Caki2 (cell line): ENCODE results near the gene NFKBIB. TPM values are rescaled to one million over a fixed set of nuclear protein-coding genes. Genes with fewer than 3 reads are reported as not detected.

Experiments
- DNase-seq: peaks from one replicate; pipeline ENCODE4 v3.0.0-alpha.2; 2015; ENCODE audit warnings: low read depth
- in situ Hi-C: cut with HindIII; loops from 2 replicates; pipeline ENCODE4 v1.10.0; 2016; ENCODE audit warnings: low sequenced_read_pairs, low pct_unique_long_range_greater_than_20kb, mixed read lengths
- total RNA-seq: library from RNA; depleted of rRNA; stranded (reverse); fragments of >200 nt; shearing (Covaris generic); gene quantifications from 2 replicates; pipeline ENCODE4 v1.2.3, GENCODE V29; 2014; ENCODE audit warnings: low replicate concordance

NFKBIB gene
- total RNA-seq, 1 experiment from 2014 or later, result 48.3 TPM

DNA sequence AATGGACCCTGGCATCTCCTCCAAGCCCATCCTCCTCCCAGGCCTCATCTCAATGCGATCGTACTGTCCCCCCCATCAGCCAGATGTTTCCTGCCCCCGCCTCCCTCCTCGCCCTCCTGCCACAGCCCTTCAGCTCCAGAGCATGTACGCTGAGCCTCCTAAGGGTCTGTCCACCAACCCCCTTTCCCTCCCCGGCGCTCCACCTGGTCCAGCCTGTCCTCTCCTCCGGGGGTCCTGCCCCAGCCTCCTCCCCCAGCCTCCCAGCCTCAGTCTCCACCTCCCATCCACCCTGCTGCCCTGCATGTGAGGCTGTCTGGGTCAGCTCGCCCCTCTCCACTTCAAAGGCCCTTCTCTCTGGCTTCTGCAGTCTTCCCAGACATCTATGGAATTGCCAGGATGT lies 4.8 kb upstream of the NFKBIB start:
- in situ Hi-C loops, result no loop called here
- no peak for DNase-seq

GRCh38 chr19:38898788-38899446 lies 852 bp upstream of the NFKBIB start:
- DNase-seq, result no peak
- in situ Hi-C loops, result no loop called here

- no peak for DNase-seq
- in situ Hi-C loops, result no loop called here
These were observed 447 bp downstream of the NFKBIB start for GRCh38 chr19:38900202-38900629.

GRCh38 chr19:38900743-38901190 lies 998 bp downstream of the NFKBIB start:
- no peak for DNase-seq
- in situ Hi-C loops, result no loop called here

GRCh38 chr19:38901683-38902082 lies 1.9 kb downstream of the NFKBIB start:
- in situ Hi-C loops, result no loop called here
- no peak for DNase-seq

DNA sequence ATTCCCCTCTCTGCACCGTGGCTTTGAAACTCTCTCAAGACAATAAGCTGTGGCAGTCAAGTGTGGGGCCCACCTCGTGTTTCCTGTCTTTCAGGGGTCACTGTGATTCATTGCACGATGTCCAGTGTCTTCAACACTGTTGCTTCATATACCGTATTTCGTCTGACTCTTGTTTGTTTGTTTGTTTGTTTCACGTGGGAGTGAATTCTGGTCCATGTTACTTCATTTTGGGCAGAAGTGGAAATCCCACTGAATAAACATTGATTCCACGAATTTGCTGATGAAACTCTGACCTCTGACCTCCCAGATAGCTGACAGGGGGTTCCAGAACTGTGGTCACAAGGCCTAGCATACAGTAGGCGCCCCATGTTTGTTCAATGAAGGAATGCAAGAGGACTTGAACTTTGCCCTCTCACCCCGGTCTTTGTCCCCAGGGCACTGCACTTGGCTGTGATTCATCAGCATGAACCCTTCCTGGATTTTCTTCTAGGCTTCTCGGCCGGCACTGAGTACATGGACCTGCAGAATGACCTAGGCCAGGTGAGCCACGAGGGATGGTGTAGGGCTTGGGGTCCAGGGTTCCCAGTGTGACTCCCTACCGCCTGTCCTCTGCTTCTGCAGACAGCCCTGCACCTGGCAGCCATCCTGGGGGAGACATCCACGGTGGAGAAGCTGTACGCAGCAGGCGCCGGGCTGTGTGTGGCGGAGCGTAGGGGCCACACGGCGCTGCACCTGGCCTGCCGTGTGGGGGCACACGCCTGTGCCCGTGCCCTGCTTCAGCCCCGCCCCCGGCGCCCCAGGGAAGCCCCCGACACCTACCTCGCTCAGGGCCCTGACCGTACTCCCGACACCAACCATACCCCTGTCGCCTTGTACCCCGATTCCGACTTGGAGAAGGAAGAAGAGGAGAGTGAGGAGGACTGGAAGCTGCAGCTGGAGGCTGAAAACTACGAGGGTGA lies 5.1 kb downstream of the NFKBIB start:
- DNase-seq, result no peak
- in situ Hi-C loops, result no loop called here

- in situ Hi-C loops, result no loop called here
- DNase-seq, result no peak
These were observed 5.9 kb downstream of the NFKBIB start for GRCh38 chr19:38905620-38906019.

DNA sequence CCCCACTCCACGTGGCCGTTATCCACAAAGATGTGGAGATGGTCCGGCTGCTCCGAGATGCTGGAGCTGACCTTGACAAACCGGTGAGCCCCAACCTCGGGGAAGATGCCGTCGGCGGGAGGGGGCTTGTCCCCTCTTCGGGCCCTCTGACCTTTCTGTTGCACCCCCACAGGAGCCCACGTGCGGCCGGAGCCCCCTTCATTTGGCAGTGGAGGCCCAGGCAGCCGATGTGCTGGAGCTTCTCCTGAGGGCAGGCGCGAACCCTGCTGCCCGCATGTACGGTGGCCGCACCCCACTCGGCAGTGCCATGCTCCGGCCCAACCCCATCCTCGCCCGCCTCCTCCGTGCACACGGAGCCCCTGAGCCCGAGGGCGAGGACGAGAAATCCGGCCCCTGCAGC lies 7.5 kb downstream of the NFKBIB start:
- no peak for DNase-seq
- in situ Hi-C loops, result no loop called here

GRCh38 chr19:38907670-38908069 lies 7.9 kb downstream of the NFKBIB start:
- in situ Hi-C loops, result no loop called here
- DNase-seq, result no peak

GRCh38 chr19:38908911-38909310 lies 9.1 kb downstream of the NFKBIB start:
- in situ Hi-C loops, result no loop called here
- no peak for DNase-seq

GRCh38 chr19:38910488-38910887 lies 10.7 kb downstream of the NFKBIB start:
- in situ Hi-C loops, result no loop called here
- no peak for DNase-seq

DNA sequence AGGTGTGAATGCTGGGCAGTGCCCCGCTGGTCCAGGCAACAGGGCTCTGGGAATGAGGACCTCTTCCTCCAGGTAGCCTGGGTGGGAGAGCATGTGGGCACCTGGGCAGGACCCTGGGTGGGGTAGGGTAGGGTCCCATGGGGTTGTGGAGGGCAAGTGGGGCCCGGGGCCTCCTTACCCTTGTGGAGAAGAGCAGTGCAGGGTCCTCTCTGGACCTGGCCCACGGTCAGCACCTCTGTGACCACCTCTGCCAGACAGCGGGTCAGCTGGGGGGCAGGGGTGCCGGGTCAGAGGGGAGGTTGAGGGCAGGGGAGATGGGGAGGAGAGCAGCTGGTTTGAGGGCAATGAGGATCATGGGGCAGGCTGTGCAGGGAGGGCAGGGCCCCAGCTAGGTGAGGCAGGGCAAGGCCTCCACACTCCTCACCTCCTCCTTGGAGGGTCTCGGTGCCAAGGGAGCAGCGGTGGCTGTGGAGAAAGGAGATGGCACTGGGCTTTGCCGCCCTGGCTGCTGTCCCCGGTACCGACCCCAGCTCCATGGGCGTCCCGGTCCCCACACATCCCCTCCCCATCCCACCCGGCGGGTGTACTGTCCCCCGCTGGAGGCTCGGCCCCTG lies 11.7 kb downstream of the NFKBIB start:
- no peak for DNase-seq
- in situ Hi-C loops, result no loop called here

GRCh38 chr19:38912600-38913514 lies 13.1 kb downstream of the NFKBIB start:
- no peak for DNase-seq
- in situ Hi-C loops, result no loop called here

DNA sequence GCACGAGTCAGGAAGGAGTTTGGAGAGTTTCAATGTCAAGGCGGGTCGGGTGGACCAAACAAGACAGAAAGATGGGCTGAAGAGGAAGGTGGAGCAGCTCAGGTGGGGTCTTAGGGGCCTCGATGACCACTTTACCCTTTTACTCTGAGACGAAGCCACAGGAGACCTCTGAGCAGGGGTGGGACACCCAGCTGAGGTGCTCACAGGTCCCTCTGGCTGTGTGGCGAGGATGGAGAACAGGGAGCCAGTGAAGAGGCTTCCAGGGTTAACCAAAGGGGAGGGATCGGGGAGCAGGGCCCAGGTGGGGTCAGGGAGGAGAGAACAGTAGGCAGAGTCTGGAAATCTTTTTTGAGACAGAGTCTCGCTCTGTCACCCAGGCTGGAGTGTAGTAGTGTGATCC lies 14.2 kb downstream of the NFKBIB start:
- in situ Hi-C loops, result no loop called here
- no peak for DNase-seq

- in situ Hi-C loops, result no loop called here
These were observed 15.9 kb downstream of the NFKBIB start for GRCh38 chr19:38915329-38916321.

DNA sequence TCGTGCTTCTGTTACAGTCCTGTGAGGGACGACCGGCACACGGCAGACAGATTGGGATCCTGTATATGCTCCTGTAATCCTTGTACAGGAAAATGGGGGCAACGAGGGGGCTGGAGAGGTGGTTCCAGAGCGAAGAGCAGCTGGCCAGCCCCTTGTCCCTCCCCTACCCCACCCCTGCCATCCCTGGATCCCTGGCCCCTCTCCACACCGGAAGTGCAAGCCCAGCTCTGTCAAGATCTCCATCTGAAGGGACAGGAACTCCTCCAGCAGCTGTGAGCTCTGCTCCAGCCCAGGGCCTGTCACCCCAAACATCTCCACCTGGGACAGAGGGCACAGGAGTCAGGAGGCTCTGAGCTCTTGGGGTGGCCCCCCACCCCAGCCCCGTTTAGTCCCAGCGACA lies 17.7 kb downstream of the NFKBIB start:
- in situ Hi-C loops, result no loop called here
- DNase-seq, result no peak

More at GRCh38 chr19:38915329-38916321, 15.9 kb downstream of the NFKBIB start:
- DNase-seq, result no peak

- in situ Hi-C loops, result no loop called here
- DNase-seq, result no peak
These were observed 18.2 kb downstream of the NFKBIB start for GRCh38 chr19:38917921-38918491.
